22Rv1 (cell line): ENCODE data around the gene GDF9.

Experiments used
- CTCF ChIP-seq: fragments of 450-650 bp; IDR thresholded peaks from 2 replicates; pipeline ENCODE4 v1.5.1; 2017; ENCODE audit warnings: mild to moderate bottlenecking
- ZFX ChIP-seq: fragments of 450-650 bp; IDR thresholded peaks from 2 replicates; pipeline ENCODE4 v1.6.1; 2017; ENCODE audit warnings: antibody characterized with exemption, borderline replicate concordance

- TF ChIP-seq CTCF, result no peak
- TF ChIP-seq ZFX, result no peak
Measured at GRCh38 chr5:132853790-132854189, 12.5 kb downstream of the GDF9 start.
